Stimulated activated CD8-positive, alpha-beta memory T cell treated with anti-CD3 and anti-CD28 coated beads, Interleukin-2, amount 100 ng/mL, for 48 hours (primary cell): ENCODE measurements around the gene RNASE4.
"Not testable (repeated sequence)": the region's sequence is repeated elsewhere in the genome, so short reads cannot be mapped to it uniquely, and the experiment has no call there.

ENCODE experiments used
- DNase-seq, 2 donors: peaks; one replicate each; pipeline ENCODE4 v3.0.0-alpha.2; 2020; ENCODE audit warnings: low read depth in 2 of 2

RNASE4 gene

DNA sequence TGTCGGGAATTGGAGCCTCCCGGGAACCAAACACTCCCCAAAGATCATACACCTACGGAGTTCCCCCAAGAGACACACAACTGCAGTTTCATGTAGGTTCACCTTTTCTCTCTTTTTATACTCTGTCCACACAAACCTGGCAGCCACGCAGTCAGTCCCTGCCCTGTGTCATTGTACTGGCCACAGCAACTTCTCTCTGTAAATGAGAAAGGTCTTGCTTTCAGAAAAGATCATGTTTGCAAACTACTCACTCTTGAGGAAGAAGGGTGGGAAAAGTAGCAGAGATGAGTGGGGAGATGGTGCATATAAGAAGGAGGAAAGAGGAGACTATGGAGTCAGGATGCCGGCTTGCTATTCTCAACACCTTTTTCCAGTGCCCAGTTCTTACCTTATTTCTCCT is 14.6 kb downstream of the RNASE4 start:
- DNase-seq = no peak

GRCh38 chr14:20699931-20700330 is 15.6 kb downstream of the RNASE4 start:
- no peak for DNase-seq

- DNase-seq = not testable (repeated sequence)
Observed at GRCh38 chr14:20700965-20701364, 16.6 kb downstream of the RNASE4 start.

DNA sequence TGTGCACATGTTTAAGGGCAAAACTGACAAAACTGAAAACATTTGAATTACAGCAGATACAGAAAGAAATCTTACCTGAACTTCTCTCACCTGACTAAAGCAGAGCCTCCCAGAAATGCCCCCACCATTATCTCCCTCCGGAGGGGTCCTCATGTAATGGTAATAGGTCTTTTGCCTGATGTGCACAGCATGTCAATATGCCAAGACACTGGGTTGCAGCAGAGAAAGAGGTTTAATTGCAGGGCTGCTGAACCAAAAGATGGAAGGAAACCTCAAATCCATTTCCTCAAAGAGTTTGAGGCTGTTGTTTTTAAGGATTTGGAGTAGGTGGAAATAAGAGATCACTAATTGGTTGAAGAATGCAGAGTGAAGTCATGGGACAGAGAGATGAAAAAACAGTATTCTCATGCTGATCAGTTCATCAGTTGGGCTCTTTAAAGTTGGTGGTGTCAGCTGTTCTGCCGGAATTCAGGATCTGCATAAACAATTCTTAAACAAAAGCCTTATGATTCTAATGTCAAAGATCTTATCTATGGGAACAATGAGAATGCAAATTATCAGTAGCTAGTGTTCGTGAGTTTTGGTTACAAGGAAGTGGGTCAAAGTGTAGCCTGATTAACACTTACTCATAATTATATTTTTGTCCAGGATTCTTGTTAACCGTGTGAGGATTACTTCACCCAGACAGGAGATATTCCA is 22.4 kb downstream of the RNASE4 start:
- DNase-seq = no peak

DNA sequence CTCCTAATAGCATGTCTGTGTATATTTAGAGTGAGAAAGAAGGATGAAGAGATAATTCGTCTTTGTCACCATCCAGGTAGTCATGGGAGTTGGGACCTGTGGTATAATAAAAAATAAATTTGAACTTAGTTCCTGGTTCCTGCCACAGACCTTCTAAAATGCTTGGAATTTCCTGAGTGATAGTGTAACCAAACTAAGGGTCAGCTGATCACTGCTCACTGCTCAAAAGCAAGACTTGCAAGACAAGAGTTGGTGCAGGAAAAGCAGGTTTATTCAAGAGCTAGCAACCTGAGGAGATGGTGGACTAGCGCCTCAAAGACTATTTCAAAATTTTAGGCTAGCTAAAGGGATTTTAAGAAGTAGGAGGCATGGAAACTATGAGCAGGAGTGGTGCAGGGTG is 23.3 kb downstream of the RNASE4 start:
- no peak for DNase-seq

- DNase-seq = no peak
Observed at GRCh38 chr14:20711261-20711660, 26.9 kb downstream of the RNASE4 start.

DNA sequence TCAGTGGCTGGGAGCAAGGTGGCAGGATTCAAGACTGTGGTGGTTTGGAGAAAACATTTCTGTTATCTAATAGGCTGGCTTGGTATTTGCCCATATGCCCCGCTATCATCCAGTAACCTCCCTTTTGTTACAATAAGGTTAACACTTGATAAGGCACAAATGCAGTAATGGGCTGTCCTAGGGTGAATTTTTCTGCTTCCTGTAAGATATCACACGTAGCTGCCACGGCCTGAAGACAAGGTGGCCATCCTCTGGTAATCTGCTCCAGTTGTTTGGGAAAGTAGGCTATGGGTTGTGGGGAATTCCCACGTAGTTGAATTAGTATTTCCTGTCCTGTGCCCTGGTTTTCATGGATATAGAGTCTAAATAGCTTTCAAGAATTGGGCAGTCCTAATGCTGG is 27.3 kb downstream of the RNASE4 start:
- DNase-seq = no peak

GRCh38 chr14:20712904-20713303 is 28.5 kb downstream of the RNASE4 start:
- DNase-seq = no peak

- no peak for DNase-seq
Observed at GRCh38 chr14:20714593-20715250, 30.4 kb downstream of the RNASE4 start.

- DNase-seq = no peak
Observed at GRCh38 chr14:20719777-20720176, 35.4 kb downstream of the RNASE4 start.

DNA sequence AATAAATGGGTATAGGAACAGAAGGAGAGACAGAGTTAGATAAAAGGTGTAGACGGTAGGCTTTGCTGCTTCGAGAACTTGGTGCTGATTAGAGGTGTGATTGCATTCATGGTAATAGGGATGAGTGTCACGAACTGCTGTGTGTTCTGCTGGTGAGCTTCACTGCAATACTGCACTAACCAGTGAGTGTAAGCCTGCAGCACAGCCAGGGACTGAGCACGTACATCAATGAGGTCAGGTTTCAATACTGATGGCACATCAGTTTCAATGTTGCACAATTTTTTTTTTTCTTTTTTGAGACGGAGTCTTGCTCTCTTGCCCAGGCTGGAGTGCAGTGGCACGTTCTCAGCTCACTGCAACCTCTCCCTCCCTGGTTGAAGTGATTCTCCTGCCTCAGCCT is 36.4 kb downstream of the RNASE4 start:
- DNase-seq = no peak

- DNase-seq = no peak
Observed at GRCh38 chr14:20722016-20722415, 37.7 kb downstream of the RNASE4 start.

- DNase-seq = no peak
Observed at GRCh38 chr14:20723488-20723887, 39.1 kb downstream of the RNASE4 start.

GRCh38 chr14:20726121-20726520 is 41.8 kb downstream of the RNASE4 start:
- not testable (repeated sequence) for DNase-seq

GRCh38 chr14:20726531-20726930 is 42.2 kb downstream of the RNASE4 start:
- no peak for DNase-seq

GRCh38 chr14:20730891-20731290 is 46.5 kb downstream of the RNASE4 start:
- no peak for DNase-seq

DNA sequence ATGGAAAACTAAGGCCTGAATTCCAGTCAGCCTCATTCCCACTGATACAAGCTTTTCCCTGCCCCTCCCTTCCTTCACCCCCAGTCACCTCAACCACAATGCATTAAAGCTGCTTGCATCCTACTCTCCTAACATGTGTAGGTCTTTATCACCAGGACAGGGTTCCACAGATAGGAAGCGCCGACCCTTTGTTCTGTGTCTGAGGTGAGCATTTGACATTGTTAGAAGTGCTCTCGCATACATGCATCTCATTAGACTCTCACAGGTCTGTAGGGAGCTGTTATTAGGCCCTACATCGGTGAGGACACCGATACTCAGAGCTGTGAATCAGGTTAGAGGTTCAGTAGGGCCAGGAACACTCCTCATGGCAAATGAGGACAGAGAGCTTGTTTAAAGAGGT is 48.1 kb downstream of the RNASE4 start:
- DNase-seq = no peak

DNA sequence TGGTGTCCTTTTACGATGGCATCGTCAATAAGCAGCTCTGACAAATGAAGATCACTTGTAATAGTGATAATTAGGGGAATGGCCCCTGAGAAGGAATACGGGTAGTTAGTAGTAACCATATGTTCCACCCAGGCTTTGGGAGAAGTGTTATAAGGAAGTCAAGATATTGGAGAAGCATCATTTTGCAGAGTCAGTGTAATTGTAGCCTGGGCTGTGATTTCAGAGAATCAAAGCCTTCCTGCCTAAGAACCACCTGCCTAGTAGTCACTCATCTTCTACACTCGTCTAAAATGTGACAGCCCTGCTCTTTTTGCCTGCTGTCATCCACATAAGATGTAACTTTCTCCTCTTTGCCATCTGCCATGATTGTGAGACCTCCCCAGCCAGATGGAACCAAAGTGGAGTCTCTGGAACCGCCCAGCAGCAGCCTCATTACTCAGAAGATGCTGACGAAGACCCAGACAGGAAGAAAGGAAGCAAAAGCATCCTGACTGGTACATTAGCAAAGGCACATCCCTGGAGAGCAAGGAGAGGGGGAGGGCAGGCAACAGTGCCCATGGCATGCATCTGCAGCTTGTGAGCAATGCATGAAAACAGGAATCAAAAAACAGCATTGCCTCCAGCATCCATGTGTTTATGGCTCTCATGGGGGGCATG is 48.7 kb downstream of the RNASE4 start:
- DNase-seq = no peak

DNA sequence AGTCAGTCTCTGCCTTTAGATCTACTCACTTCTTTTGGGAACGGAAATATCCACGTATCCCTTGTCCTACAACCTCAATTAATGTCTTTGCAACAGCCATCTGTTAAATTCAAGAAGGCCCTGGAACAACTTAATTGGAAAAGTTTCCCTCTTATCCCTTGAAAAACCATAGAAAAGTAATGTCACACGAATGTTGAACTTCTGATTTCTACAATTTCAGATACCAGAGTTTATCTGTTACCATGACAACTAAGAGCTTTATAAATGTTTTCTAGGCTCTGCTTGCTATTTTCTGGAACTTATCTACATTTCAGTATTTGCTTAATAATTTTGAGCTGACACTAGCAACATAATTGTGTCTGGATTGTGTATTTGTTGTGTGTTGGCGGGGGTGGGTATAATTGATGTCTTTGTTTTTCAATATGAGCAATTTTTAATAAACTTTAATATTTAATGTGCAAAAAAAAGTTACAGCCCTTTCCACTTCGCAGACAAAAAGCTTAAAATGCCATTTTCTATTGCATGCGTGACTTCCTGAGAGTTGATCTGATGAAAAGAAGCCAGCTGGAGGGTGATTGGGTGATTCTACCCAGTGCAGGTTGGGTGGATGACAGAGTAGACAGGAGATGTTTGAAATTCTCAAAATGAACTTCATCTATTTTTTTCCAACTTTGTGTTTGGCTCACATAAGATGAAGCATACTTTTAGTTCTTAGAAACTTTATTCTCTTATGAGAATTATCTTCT is 49.5 kb downstream of the RNASE4 start:
- DNase-seq = no peak

DNA sequence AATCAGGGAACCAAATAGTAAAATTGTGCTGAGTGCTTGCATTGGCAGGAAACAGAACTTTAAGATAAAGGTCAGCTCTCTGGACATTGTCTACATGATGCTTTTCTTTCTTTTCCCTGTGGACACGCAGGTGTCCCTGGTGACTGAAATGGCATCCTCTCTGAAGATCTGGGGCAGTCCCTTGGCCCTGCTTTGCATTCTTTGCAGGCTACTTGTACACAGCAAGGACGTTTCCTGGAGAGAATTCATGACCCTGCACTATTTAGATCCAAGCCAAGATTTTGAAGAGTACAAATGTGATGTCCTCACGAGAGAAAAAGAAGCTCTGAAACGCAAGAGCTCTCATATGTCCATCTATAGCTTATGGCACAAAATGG is 50.1 kb downstream of the RNASE4 start:
- DNase-seq = no peak

DNA sequence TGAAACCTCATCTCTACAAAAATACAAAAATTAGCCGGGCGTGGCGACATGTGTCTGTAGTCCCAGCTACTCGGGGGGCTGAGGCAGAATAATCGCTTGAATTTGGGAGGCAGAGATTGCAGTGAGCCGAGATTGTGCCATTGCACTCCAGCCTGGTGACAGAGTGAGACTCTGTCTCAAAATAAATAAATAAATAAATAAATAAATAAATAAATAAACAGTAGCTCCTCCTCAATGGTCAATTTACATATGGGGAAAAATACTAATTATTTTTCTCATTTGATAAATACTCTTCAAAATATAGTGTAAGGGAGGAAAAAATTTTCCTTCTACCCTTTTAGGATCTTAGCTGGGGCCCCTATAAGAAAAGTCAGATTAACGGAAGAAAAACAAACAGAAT is 53.9 kb downstream of the RNASE4 start:
- DNase-seq = not testable (repeated sequence)

- DNase-seq = no peak
Observed at GRCh38 chr14:20742132-20742531, 57.8 kb downstream of the RNASE4 start.
